Hepatic stellate cell (primary cell): Measurements from ENCODE around the gene KCNJ8.
A peak's percentile ranks its signal among the peaks of the same experiment; 100 is the strongest.
"Not testable (repeated sequence)": the region's sequence is repeated elsewhere in the genome, so short reads cannot be mapped to it uniquely, and the experiment has no call there.

ENCODE experiments used
- DNase-seq: peaks from one replicate; pipeline ENCODE4 v3.0.0; 2011; ENCODE audit warnings: low spot score

The KCNJ8 gene

GRCh38 chr12:21774358-21775132 lies at the start of gene KCNJ8:
Gene KCNJ8 (minus strand): TSS chr12:21774706. CDS start chr12:21773616, 1,090 bp downstream.
- DNase-seq = peak; percentile 38

DNA sequence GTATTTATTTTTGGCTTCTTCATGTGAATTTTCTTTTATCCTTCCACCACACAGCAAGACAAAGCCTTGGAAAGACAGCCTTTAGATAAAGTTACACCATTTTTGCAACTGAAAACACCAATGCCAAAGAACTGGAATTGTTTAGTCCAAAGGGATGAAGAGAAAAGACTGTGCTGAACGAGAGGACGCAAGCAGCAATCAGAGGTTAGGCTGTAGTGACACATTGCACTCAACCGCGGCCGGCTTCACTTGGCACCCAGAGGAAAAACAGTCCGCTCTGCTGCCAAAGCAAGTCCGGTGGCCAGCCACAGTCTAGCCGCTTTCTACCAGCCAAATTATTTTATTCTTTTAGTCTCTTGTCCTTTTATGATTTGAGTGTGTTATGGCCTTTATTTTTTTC lies 49.1 kb upstream of the KCNJ8 start:
- no peak for DNase-seq

- DNase-seq = no peak
Measured at GRCh38 chr12:21819678-21820077, 45.2 kb upstream of the KCNJ8 start.

GRCh38 chr12:21819236-21819635 lies 44.7 kb upstream of the KCNJ8 start:
- DNase-seq = peak; percentile 11

DNA sequence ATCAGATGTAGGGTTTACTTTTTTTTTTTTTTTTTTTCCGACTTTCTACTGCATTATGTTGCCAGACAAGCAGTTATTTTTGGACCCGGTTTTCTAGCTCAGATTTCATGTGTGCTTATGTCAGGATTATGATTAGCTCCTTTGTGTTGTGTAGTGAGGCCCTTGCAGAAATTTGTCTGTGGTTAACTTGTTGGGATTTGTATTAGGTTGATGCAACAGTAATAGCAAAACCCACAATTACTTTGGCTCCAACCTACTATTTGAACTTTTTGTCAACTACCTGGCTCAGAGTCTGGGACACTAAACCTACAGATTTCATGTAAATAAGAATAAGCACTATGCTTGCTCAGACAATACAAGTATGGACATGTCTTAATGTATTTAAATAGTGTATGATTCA lies 44.1 kb upstream of the KCNJ8 start:
- DNase-seq = no peak

- peak; percentile 31 for DNase-seq
Measured at GRCh38 chr12:21815306-21816062, 41.0 kb upstream of the KCNJ8 start.

DNA sequence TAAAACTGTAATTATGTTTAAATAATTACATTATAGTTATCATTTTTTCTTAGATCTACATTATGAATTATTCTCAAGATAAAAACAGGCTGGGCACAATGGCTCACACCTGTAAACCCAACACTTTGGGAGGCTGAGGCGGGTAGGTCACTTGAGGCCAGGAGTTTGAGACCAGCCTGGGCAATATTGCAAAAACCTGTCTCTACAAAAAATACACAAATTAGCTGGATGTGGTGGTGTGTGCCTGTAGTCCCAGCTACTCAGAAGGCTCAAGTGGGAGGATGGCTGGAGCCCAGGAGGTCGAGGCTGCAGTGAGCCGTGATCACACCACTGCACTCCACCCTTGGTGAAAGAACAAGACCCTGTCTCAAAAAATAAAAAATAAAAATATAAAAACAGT lies 40.3 kb upstream of the KCNJ8 start:
- DNase-seq = no peak

DNA sequence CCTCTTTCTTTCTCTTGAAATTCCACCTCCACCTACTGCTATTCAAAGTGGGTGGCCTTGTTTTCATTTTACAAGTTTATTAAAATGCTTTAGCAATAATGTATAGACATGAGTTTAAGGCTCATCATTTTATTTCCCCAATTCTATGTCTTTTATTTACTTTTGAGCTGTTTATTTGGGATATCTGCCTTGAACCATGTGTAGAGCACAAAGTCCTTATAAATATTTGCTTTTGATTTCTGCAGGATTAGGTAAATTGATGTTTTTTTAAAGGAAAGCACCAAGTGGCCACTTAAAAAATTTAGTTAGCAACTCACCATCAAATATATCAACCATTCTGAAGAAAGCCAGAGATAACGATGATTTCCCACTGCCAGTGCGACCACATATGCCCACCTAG lies 39.8 kb upstream of the KCNJ8 start:
- no peak for DNase-seq

- no peak for DNase-seq
Measured at GRCh38 chr12:21813751-21814150, 39.2 kb upstream of the KCNJ8 start.

GRCh38 chr12:21813125-21813524 lies 38.6 kb upstream of the KCNJ8 start:
- DNase-seq = no peak

- not testable (repeated sequence) for DNase-seq
Measured at GRCh38 chr12:21812340-21812739, 37.8 kb upstream of the KCNJ8 start.

DNA sequence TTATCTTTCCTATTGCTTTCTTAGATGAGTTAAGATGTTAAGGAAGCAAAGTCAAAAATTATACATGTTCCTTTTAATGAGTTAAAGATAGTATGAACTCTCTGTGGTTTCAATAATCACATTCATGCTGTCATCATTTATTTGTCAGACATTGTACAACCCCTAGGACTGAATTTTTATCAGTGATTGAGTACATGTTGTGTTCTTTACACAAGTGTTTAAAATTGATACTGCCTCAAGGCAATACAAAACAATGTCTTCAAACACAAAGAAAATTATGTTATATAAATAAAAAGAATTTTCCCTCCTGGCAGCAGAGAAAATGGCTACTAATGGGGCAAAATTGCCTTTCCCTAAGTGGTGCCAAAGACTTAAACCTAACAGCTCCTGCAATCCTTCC lies 34.6 kb upstream of the KCNJ8 start:
- no peak for DNase-seq

GRCh38 chr12:21806255-21806654 lies 31.7 kb upstream of the KCNJ8 start:
- no peak for DNase-seq

DNA sequence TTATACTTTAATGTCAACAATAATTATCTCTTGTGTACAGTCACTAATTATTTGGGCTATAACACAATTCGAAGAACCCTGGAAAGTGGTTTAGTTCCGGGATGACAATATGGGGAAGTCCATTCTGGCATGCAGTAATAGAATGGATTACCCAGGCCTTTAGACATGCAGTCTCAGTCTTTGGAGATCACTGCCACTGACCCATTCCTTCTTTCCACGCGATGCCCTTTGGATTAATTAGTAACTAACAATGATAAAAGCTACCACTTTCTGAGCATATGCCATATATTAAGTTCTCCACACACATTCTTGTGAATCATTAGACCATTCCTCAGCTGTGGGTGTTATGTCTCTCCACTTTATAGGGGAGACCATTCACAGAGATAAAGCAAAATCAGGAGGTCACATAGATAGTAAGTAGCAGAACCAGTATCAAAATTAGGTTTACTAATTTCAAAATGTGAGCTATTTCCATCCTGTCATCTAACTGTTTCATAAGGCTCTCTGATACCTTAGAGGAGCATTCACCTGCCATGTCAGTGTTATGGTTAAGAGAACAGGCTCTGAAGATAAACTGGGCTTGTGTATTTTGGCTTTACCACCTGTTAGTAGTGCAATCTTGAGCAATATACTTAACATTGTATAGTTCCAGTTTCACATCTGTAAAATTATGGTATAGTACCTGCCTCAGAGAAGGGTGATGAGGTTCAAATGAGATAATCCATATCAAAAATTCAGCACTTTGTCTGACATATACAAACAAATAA lies 27.2 kb upstream of the KCNJ8 start:
- DNase-seq = no peak

- no peak for DNase-seq
Measured at GRCh38 chr12:21800011-21800410, 25.5 kb upstream of the KCNJ8 start.

DNA sequence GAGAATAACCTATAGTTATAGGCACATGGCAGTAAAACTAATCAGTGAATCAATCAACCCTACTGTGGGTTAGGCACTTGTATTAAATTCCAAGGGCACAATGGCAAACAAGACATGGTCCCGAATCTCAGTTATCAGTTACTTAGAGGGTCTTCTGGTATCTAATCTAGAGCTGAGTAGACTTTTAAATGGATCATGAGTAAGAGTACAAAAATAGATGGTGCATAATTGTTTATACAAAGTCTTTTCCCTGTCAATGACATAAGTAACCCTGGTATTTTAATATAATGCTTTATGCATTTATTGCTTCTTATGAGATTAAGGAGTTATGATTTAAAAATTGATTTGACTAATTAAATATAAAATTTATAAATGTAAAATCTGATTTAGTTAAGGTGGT lies 23.0 kb upstream of the KCNJ8 start:
- peak; percentile 21 for DNase-seq

DNA sequence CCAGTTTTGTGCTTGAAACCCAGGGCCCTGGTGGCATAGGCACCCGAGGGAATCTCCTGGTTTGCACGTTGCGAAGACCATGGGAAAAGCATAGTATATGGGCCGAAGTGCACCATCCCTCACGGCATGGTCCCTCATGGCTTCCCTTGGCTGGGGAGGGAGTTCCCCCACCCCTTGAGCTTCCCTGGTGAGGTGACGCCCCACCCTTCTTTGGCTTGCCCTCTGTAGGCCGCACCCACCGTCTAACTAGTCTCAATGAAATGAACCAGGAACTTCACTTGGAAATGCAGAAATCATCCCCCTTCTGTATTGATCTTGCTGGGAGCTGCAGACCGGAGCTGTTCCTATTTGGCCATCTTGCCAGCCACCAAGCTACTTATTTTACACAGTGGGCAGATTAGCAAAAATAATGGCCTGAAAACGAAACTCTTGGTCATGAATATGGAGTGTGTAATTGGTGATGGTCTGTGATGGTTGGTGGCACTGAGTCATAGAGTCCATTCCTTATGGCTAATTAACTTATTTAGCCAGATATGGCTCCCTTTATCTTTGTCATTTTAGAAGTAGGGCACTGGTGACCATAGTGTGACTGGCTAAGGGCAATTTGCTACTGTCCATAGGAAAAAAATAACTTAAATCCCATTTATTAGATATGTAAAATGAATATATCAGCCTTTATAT lies 21.3 kb upstream of the KCNJ8 start:
- DNase-seq = no peak

- not testable (repeated sequence) for DNase-seq
Measured at GRCh38 chr12:21794807-21795595, 20.5 kb upstream of the KCNJ8 start.

- not testable (repeated sequence) for DNase-seq
Measured at GRCh38 chr12:21789687-21790086, 15.2 kb upstream of the KCNJ8 start.

GRCh38 chr12:21788089-21788983 lies 13.8 kb upstream of the KCNJ8 start:
- no peak for DNase-seq
